A673 (cell line): ENCODE results near the gene AP4B1.

Experiments used
- EZH2 ChIP-seq: fragments of 200-600 bp; sonication (generic); IDR thresholded peaks from 2 replicates; pipeline ENCODE4 v1.6.1; 2017; ENCODE audit warnings: borderline replicate concordance, low read depth, mild to moderate bottlenecking, mixed read lengths, antibody characterized with exemption, low read length; ENCODE audit not compliant: poor library complexity, severe bottlenecking
- TF ChIP-seq, protein P1 (sequence below): fragments of 300-800, 200-600 bp; sonication (generic); conservative IDR thresholded peaks from 2 replicates; pipeline ENCODE4 v1.5.1; 2017; ENCODE audit warnings: low read depth, mild to moderate bottlenecking, antibody characterized with exemption, low read length, moderate library complexity, mixed read lengths

DNA sequence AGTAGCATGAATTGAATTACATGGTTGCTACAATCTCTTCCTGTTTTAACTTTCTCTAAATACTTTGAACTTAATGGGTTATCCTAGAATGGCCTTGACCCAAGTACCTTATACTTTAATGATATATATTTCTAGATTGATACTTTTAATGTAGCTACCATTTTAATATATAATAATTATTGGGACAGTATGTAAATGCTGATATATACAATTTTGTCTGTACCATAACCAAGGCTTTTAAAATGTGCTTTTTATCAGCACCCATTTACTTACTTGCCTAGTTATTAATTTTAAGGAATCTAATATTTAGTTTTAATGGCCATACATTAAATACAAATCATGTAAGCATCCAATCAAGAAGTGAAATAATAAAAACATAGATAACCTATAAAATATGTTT is 37.9 kb upstream of the AP4B1 start:
- TF ChIP-seq EZH2 = no peak
- TF ChIP-seq, protein P1, sequence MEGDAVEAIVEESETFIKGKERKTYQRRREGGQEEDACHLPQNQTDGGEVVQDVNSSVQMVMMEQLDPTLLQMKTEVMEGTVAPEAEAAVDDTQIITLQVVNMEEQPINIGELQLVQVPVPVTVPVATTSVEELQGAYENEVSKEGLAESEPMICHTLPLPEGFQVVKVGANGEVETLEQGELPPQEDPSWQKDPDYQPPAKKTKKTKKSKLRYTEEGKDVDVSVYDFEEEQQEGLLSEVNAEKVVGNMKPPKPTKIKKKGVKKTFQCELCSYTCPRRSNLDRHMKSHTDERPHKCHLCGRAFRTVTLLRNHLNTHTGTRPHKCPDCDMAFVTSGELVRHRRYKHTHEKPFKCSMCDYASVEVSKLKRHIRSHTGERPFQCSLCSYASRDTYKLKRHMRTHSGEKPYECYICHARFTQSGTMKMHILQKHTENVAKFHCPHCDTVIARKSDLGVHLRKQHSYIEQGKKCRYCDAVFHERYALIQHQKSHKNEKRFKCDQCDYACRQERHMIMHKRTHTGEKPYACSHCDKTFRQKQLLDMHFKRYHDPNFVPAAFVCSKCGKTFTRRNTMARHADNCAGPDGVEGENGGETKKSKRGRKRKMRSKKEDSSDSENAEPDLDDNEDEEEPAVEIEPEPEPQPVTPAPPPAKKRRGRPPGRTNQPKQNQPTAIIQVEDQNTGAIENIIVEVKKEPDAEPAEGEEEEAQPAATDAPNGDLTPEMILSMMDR = no peak
